HG02981 (cell line): ENCODE measurements around the gene FNDC3B.
"Not testable (repeated sequence)": the region's sequence is repeated elsewhere in the genome, so short reads cannot be mapped to it uniquely, and the experiment has no call there.

Source experiments
- ATAC-seq: cut with Tn5 transposase; IDR thresholded peaks from one replicate; pipeline ENCODE4 v1.9.1; 2021; ENCODE audit warnings: mild to moderate bottlenecking, moderate library complexity; ENCODE audit not compliant: unreplicated experiment

Gene FNDC3B

DNA sequence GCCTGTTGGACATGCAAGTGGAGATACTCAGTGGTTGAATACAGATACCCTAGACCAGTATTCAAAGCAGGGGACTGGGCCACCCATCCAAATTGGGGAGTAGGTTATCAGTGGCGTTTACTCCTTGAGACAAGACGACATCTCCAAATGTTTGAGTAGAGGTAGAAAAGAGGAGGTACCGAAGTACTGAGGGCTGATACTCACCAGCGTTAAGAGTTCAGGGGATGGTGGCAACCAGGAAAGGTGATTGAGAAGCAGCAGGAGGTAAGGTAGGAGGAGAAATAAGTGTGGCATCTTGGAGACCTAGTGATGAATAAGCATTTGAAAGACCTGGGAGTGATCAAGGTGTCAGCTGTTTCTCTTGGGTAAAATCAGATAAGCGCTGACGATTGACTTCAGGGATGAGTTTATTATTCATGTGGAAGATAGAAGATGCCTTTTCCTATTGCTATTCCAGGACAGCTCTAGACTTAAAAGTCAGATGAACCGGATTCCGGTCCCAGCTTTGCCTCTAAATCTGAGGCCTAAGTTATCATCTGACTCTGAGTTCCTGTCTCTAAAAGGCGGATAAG, 312.6 kb downstream of the FNDC3B start:
- ATAC-seq: no peak

DNA sequence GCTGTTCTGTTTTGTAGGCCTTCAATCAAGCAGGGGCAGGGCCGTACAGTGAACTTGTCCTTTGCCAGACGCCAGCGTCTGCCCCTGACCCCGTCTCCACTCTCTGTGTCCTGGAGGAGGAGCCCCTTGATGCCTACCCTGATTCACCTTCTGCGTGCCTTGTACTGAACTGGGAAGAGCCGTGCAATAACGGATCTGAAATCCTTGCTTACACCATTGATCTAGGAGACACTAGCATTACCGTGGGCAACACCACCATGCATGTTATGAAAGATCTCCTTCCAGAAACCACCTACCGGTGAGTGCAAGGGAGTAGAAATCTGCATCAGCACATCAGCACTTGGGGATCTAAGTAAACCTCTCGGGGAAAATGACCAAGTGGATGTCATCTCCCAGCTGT, 313.4 kb downstream of the FNDC3B start:
- no peak for ATAC-seq

DNA sequence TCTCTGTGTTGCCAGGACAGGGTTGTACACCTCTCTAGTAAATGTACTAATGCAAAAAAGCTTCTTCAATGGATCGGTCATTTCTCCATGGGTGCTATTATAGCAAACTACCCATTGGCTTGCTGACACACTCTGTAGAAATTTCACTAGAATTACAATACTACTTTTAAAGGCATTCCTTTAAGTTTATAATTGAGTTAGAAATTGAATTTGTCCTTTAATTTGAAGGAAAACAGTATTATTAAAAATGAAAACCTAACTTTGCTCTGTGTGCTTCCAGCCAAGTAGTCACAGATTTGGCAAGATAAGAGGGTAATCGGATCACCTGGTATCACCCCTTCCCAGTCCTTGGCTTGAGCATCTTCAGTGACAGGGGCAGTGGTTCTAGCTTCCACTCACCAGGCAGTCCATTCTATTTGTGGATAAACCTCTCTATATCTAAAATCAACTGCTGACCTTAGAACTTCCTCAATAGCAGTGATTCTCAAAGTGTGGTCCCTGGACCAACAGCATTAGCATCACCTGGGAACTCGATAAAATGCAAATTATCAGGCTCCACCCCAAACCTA, 315.6 kb downstream of the FNDC3B start:
- no peak for ATAC-seq

GRCh38 chr3:172355836-172356235, 316.5 kb downstream of the FNDC3B start:
- no peak for ATAC-seq

- ATAC-seq: no peak
Observed at GRCh38 chr3:172356427-172356826, 317.0 kb downstream of the FNDC3B start.

DNA sequence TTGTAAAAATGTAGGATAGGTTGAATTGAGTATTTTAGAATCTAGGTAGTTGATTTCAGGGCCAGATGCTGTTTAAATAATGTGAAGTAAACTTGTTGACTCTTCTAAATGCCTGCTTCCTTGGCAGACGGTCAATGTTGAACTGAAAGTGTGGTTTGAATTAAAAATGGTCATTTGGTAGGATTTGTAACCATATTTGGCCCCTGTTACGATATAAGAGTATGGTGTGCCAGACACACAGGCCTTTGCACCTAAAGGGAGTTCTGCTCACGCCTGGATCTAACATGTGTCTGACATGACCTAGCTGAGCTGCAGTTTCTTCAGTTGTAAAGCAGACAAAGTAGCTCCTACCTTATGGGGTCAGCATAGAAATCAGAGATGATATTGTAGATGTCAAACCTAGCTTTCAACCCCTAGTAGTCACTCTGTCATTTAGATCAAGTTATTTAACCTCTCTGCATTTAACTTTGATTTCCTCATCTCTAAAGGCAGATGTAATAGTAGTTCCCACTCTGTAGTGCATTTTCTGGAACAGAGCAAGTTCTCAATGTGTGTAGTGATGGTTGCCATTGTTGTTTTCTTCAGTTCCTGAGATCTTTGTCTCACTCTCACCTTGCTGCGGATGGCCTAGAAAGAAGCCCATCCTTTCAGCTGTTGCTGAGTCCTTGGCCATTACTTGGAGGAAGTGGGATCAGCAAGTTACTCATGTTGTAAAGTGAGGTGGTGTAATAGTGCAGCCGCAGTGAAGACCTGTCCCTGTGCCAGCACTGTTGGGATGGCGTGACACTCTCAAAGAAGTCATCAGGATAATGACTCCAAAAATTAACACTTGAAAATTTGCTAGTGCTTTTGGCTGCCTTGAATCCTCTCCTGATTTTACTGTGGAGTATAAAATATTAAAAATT, 318.7 kb downstream of the FNDC3B start:
- no peak for ATAC-seq

DNA sequence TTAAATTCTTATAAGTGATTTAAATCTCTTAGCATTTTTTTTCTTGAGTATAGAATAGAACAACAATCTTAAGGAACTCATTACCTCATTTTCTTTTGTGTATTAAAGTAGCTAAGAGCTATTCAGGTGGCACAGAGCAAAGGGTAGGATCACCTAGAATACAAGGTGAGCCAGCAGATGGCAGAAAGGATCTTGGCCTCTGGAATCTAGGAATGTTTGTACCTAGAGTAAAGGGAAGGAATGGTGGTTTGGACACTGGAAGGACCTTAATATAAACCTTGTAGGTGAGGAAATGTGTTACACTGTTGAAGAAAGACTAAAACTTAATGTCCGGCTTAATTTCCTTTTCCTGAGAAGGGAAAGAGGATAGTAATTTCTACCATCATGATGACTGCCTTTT, 319.9 kb downstream of the FNDC3B start:
- ATAC-seq: no peak

GRCh38 chr3:172359996-172360395, 320.6 kb downstream of the FNDC3B start:
- no peak for ATAC-seq

- ATAC-seq: no peak
Observed at GRCh38 chr3:172362583-172362982, 323.2 kb downstream of the FNDC3B start.

- ATAC-seq: no peak
Observed at GRCh38 chr3:172364374-172365027, 325.1 kb downstream of the FNDC3B start.

- ATAC-seq: no peak
Observed at GRCh38 chr3:172365028-172365567, 325.7 kb downstream of the FNDC3B start.

- ATAC-seq: no peak
Observed at GRCh38 chr3:172367205-172368105, 328.1 kb downstream of the FNDC3B start.

DNA sequence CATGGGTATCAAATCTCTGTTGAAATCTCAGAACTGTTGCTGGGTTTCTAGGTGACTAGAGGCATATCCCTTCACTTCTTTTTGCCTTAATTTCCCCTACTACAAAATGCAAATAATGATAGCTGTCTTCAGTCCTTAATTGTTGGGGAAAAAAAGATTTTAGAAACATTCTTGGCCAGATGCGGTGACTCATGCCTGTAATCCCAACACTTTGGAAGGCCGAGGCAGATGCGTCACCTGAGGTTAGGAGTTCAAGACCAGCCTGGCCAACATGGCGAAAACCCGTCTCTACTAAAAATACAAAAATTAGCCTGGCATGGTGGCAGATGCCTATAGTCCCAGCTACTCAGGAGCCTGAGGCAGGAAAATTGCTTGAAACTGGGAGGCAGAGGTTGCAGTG, 329.2 kb downstream of the FNDC3B start:
- ATAC-seq: not testable (repeated sequence)

- no peak for ATAC-seq
Observed at GRCh38 chr3:172369590-172370259, 330.3 kb downstream of the FNDC3B start.

DNA sequence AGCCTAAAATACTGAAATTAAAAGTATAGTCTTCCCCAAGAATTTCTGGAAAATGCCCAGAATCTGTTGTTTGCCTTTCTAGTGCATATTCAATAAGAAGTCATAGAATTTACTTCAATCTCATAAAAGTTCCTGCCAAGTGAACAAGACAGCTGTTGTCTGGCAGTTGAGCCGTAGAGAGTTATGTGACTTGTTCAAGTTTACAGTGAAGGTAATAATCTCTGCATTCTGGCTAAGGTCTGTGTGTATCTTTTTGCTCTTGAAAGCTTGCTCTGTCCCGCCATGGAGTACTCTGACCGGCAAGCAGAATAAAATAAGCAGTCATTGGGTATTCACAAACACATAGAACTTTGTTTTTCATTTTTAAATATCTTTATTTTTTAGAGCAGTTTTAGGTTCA, 331.0 kb downstream of the FNDC3B start:
- ATAC-seq: no peak

DNA sequence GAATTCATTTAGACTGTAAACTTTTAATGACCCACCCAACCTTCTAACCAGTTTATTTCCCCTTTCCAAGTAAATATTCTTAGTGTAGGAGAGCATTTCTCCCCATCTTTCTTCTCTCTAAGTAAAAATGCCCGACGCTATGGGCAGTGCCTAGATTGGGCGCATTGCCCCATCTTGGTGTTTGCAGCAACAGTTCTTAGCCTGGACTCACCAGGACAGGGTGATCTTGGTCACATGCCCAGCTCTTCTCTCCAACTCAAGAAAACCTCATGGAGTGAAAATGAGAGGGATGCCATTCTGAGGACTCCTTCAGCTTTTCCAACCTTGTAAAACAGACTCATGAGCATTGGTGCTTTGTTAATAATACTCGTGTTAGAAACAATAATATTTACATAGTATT, 332.2 kb downstream of the FNDC3B start:
- no peak for ATAC-seq

- no peak for ATAC-seq
Observed at GRCh38 chr3:172372895-172373294, 333.5 kb downstream of the FNDC3B start.

DNA sequence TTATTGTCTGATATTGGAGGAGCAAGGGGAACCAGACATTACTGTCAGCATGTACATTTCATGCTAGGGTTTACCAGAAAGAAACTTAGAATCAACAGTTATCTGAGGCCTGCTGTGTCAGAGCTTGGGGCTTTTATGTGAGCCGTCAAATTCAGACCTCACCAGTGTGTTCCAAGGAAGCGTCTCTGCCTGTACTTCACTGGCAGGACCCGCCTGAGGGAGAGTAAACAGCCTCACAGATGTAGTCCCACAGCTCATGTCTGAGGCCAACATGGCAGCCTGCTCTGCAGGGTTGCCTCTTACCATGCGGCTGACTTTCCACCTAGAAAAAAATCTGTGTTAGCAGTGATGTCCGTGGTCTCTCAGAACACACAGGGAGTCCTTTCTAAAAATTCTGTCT, 334.5 kb downstream of the FNDC3B start:
- ATAC-seq: no peak

- no peak for ATAC-seq
Observed at GRCh38 chr3:172375206-172375850, 335.9 kb downstream of the FNDC3B start.
